Measurements from ENCODE around the gene EIF4E3.

GRCh38 chr3:71742621-71743020, 17.4 kb upstream of the EIF4E3 start:
- TF ChIP-seq CTCF (IDR thresholded peaks at IDR 0.05 in 8 of 11, conservative IDR thresholded peaks at IDR 0.05 in 3 of 11), result no peak
- no peak for TF ChIP-seq POLR2AphosphoS5 (IDR thresholded peaks at IDR 0.05)
- TF ChIP-seq POLR2A (IDR thresholded peaks at IDR 0.05), result no peak

All from spleen (tissue), 7 donors.